ENCODE measurements around the gene RRM2. TPM values are rescaled to one million over a fixed set of nuclear protein-coding genes. Genes with fewer than 3 reads are reported as not detected.

Gene RRM2
- total RNA-seq, 3 donors from 2014 or later (not counting 1 experiment from before 2014, with no cell fraction given): 16.1 to 22.1 (median 18.5) TPM

DNA sequence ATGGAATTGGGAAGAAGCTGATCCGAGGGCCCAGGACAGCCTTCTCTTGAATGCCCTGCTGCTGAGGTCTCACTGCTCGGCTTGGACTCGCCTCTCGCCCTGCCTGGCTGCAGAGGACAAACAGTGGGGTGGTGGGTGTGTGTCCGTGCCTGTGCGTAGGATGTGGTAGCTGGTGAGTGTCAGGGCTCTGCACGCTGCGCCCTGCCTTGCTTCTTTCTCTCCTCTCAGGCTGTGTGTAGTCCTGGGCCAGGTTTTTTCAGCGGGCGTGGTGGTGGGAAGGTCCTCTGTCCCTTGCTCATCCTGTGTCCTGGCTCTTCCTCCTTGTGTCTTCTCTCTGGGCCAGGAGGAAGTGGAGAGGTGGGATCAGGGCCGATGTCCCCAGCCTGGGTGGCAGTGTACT is 44.8 kb downstream of the RRM2 start:
- no peak overlapping the region for H3K4me3 ChIP-seq (ENCODE audit: low read length)
- H3K9me3 ChIP-seq (ENCODE audit: control insufficient read depth, insufficient read depth, low read length): no peaks in the 10 kb centered on the region
- no peaks in the 10 kb centered on the region for H3K9me3 Mint-ChIP-seq
- no peak overlapping the region for H3K27ac ChIP-seq (ENCODE audit: low read length)
- no peak for ATAC-seq
- no peaks in the 10 kb centered on the region for H3K36me3 Mint-ChIP-seq
- H3K27me3 ChIP-seq (ENCODE audit: control insufficient read depth, insufficient read depth, low read length): no peaks in the 10 kb centered on the region
- H3K4me1 ChIP-seq (ENCODE audit: control insufficient read depth, insufficient read depth, low read length): peaks cover 12% of the 10 kb centered on the region
- TF ChIP-seq, protein P1, sequence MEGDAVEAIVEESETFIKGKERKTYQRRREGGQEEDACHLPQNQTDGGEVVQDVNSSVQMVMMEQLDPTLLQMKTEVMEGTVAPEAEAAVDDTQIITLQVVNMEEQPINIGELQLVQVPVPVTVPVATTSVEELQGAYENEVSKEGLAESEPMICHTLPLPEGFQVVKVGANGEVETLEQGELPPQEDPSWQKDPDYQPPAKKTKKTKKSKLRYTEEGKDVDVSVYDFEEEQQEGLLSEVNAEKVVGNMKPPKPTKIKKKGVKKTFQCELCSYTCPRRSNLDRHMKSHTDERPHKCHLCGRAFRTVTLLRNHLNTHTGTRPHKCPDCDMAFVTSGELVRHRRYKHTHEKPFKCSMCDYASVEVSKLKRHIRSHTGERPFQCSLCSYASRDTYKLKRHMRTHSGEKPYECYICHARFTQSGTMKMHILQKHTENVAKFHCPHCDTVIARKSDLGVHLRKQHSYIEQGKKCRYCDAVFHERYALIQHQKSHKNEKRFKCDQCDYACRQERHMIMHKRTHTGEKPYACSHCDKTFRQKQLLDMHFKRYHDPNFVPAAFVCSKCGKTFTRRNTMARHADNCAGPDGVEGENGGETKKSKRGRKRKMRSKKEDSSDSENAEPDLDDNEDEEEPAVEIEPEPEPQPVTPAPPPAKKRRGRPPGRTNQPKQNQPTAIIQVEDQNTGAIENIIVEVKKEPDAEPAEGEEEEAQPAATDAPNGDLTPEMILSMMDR (IDR thresholded peaks at IDR 0.05): no peak
- WGBS (ENCODE audit: insufficient coverage): 97% methylated on average over 11 of the region's 11 CpGs
- no peak for DNase-seq
- no peaks in the 10 kb centered on the region for H3K27me3 Mint-ChIP-seq (ENCODE audit: low read depth in 2 of 2)
- H3K4me3 Mint-ChIP-seq: no peak overlapping the region
- H3K27ac Mint-ChIP-seq: peak overlapping the region in 1 of 2 donors; percentile 61
- no peaks in the 10 kb centered on the region for H3K36me3 ChIP-seq (ENCODE audit: control insufficient read depth, insufficient read depth, low read length)
- peaks cover 14 to 20% of the 10 kb centered on the region in 2 donors for H3K4me1 Mint-ChIP-seq
- intact Hi-C loops (cut with micrococcal nuclease): no loop called here

DNA sequence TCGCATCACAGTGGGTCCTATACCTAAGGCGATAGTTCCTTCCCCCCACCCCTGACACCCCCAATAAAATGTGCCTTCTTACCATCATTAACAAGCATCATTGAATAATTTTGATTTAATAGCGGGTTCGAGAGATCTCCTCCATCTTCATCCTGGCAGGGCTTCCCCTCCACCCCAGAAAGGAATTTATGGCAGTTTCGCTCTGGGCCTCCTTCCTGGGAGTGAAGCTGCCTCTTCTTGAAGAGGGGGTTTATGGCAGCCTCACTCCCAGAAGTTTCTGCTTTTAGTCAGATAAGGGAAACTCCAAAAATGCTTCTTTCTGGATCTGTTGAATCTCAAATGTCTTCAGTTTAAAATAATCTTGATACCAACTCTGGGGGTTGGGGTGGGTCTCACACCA is 45.7 kb downstream of the RRM2 start:
- Histone ChIP-seq H3K9me3 (ENCODE audit: control insufficient read depth, insufficient read depth, low read length) (no peaks in the 10 kb centered on the region), H3K27me3 (ENCODE audit: control insufficient read depth, insufficient read depth, low read length) (no peaks in the 10 kb centered on the region), H3K36me3 (ENCODE audit: control insufficient read depth, insufficient read depth, low read length) (no peaks in the 10 kb centered on the region), H3K4me3 (ENCODE audit: low read length) (no peak overlapping the region), H3K27ac (ENCODE audit: low read length) (no peak overlapping the region), H3K4me1 (ENCODE audit: control insufficient read depth, insufficient read depth, low read length) (peaks cover 12% of the 10 kb centered on the region)
- TF ChIP-seq, protein P1 (IDR thresholded peaks at IDR 0.05): no peak
- no peaks in the 10 kb centered on the region for H3K27me3 Mint-ChIP-seq (ENCODE audit: low read depth in 2 of 2)
- no peak for DNase-seq
- 97% methylated on average over 5 of the region's 5 CpGs for WGBS (ENCODE audit: insufficient coverage)
- H3K9me3 Mint-ChIP-seq: no peaks in the 10 kb centered on the region
- H3K36me3 Mint-ChIP-seq: no peaks in the 10 kb centered on the region
- peak overlapping the region in 1 of 2 donors; percentile 30 for H3K27ac Mint-ChIP-seq
- no peak for ATAC-seq
- intact Hi-C loops (cut with micrococcal nuclease): no loop called here
- peaks cover 14 to 15% of the 10 kb centered on the region in 2 donors for H3K4me1 Mint-ChIP-seq
- no peak overlapping the region for H3K4me3 Mint-ChIP-seq

DNA sequence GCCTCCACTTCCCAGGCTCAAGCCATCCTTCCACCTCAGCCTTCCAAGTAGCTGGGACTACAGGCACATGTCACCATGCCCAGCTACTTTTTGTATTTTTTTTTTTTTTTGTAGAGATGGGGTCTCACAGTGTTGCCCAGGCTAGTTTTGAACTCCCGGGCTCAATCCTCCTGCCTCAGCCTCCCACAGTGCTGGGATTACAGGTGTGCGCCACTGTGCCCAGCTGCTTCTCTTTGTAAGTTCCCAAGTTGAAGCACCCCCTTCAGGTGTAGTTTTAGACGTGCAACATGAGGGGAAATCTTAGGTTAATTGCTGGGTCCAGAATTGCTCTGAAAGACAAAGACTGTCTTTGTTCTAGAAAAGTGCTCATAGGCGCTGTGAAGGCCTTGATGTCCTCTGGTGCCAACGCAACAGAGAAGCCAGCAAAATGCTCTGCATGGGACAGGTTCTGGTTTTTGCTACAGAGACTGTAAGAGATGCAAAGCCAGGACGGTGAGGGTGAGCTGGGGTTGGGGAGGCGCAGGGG is 46.6 kb downstream of the RRM2 start:
- Histone ChIP-seq H3K27me3 (ENCODE audit: control insufficient read depth, insufficient read depth, low read length) (no peaks in the 10 kb centered on the region), H3K4me1 (ENCODE audit: control insufficient read depth, insufficient read depth, low read length) (peaks cover 5% of the 10 kb centered on the region), H3K36me3 (ENCODE audit: control insufficient read depth, insufficient read depth, low read length) (no peaks in the 10 kb centered on the region), H3K9me3 (ENCODE audit: control insufficient read depth, insufficient read depth, low read length) (no peaks in the 10 kb centered on the region), H3K27ac (ENCODE audit: low read length) (no peak overlapping the region), H3K4me3 (ENCODE audit: low read length) (no peak overlapping the region)
- DNase-seq: no peak
- no peaks in the 10 kb centered on the region for H3K9me3 Mint-ChIP-seq
- H3K4me3 Mint-ChIP-seq: no peak overlapping the region
- no peaks in the 10 kb centered on the region for H3K27me3 Mint-ChIP-seq (ENCODE audit: low read depth in 2 of 2)
- TF ChIP-seq, protein P1 (IDR thresholded peaks at IDR 0.05): no peak
- H3K27ac Mint-ChIP-seq: peak overlapping the region in 1 of 2 donors; percentile 30
- WGBS (ENCODE audit: insufficient coverage): 97% methylated on average over 7 of the region's 7 CpGs
- no peaks in the 10 kb centered on the region for H3K36me3 Mint-ChIP-seq
- no peak for ATAC-seq
- intact Hi-C loops (cut with micrococcal nuclease): no loop called here
- peaks cover 8% of the 10 kb centered on the region in 2 donors for H3K4me1 Mint-ChIP-seq

DNA sequence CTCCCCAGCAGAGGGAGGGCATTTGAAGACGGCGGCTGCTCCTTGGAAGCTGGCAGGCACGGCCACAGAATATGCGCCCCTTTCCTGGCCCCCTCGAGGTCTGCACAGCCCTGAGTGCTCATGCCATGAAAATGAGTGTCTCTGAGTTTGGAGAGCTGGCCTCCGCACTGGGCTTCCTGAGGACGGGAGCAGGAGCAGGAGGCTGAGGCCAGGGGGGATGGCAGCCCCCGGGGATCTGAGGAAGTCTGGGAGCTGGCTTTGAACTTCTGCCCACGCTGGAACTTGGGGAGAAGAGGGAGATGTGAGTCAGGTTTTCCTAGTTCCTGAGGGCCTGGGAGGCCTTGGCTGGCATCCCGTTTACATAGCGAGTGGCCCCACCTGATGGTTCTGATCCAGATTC is 47.0 kb downstream of the RRM2 start:
- Mint-ChIP-seq H3K4me3 (no peak overlapping the region), H3K9me3 (no peaks in the 10 kb centered on the region), H3K27me3 (ENCODE audit: low read depth in 2 of 2) (no peaks in the 10 kb centered on the region), H3K4me1 (peaks cover 4 to 5% of the 10 kb centered on the region in 2 donors), H3K36me3 (no peaks in the 10 kb centered on the region), H3K27ac (no peak overlapping the region)
- no peak overlapping the region for H3K4me3 ChIP-seq (ENCODE audit: low read length)
- no peaks in the 10 kb centered on the region for H3K27me3 ChIP-seq (ENCODE audit: control insufficient read depth, insufficient read depth, low read length)
- WGBS (ENCODE audit: insufficient coverage): 92% methylated on average over 11 of the region's 11 CpGs
- H3K9me3 ChIP-seq (ENCODE audit: control insufficient read depth, insufficient read depth, low read length): no peaks in the 10 kb centered on the region
- intact Hi-C loops (cut with micrococcal nuclease): no loop called here
- H3K4me1 ChIP-seq (ENCODE audit: control insufficient read depth, insufficient read depth, low read length): peaks cover 1% of the 10 kb centered on the region
- no peak for DNase-seq
- ATAC-seq: no peak
- no peak overlapping the region for H3K27ac ChIP-seq (ENCODE audit: low read length)
- H3K36me3 ChIP-seq (ENCODE audit: control insufficient read depth, insufficient read depth, low read length): no peaks in the 10 kb centered on the region
- TF ChIP-seq, protein P1 (IDR thresholded peaks at IDR 0.05): no peak

Data from natural killer cell (primary cell).